Measurements from ENCODE around the gene RBPMS2. TPM values are rescaled to one million over a fixed set of nuclear protein-coding genes. Genes with fewer than 3 reads are reported as not detected.
"Not testable (repeated sequence)": the region's sequence is repeated elsewhere in the genome, so short reads cannot be mapped to it uniquely, and the experiment has no call there.

RBPMS2 gene
- total RNA-seq, 2 experiments from 2014 or later: not detected

GRCh38 chr15:64751464-64751863 is 23.9 kb downstream of the RBPMS2 start:
- ATAC-seq: no peak
- intact Hi-C loops (cut with DNase I, micrococcal nuclease): no loop called here
- H3K27me3 Mint-ChIP-seq: peaks cover 3% of the 10 kb centered on the region

GRCh38 chr15:64749999-64750657 is 25.3 kb downstream of the RBPMS2 start:
- Mint-ChIP-seq H3K27ac (no peak overlapping the region), H3K9me3 (ENCODE audit: low read depth) (no peaks in the 10 kb centered on the region), H3K4me3 (no peak overlapping the region), H3K4me1 (no peaks in the 10 kb centered on the region), H3K36me3 (ENCODE audit: low read depth) (no peaks in the 10 kb centered on the region), H3K27me3 (peaks cover 3% of the 10 kb centered on the region)
- no peak for DNase-seq
- intact Hi-C loops (cut with DNase I, micrococcal nuclease): no loop called here
- ATAC-seq: no peak
- POLR2A ChIA-PET: interaction anchor here (0.6 kb wide), 1 partner anchor 370 kb away, joined by 5 read pairs; no protein-coding TSS in a partner anchor
- CTCF ChIA-PET: interaction anchor here (0.5 to 0.6 kb wide), 4 partner anchors 30 to 316 kb away, joined by 3 read pairs; no protein-coding TSS in a partner anchor

More at GRCh38 chr15:64751464-64751863, 23.9 kb downstream of the RBPMS2 start:
- H3K27ac Mint-ChIP-seq: no peak overlapping the region
- CTCF ChIA-PET: no interaction called here
- POLR2A ChIA-PET: no interaction called here
- H3K36me3 Mint-ChIP-seq (ENCODE audit: low read depth): no peaks in the 10 kb centered on the region
- H3K4me3 Mint-ChIP-seq: no peak overlapping the region
- H3K9me3 Mint-ChIP-seq (ENCODE audit: low read depth): no peaks in the 10 kb centered on the region
- no peaks in the 10 kb centered on the region for H3K4me1 Mint-ChIP-seq
- no peak for DNase-seq

GRCh38 chr15:64749167-64749566 is 26.2 kb downstream of the RBPMS2 start:
- Mint-ChIP-seq H3K4me3 (no peak overlapping the region), H3K27ac (no peak overlapping the region), H3K4me1 (no peaks in the 10 kb centered on the region), H3K9me3 (ENCODE audit: low read depth) (no peaks in the 10 kb centered on the region), H3K27me3 (peaks cover 3% of the 10 kb centered on the region), H3K36me3 (ENCODE audit: low read depth) (no peaks in the 10 kb centered on the region)
- POLR2A ChIA-PET: no interaction called here
- DNase-seq (no peak), ATAC-seq (no peak)
- CTCF ChIA-PET: interaction anchor here (1.1 to 1.4 kb wide), 2 partner anchors 16 to 86 kb away, joined by 3 read pairs; no protein-coding TSS in a partner anchor
- intact Hi-C loops (cut with DNase I, micrococcal nuclease): no loop called here

- no peak for ATAC-seq
- H3K9me3 Mint-ChIP-seq (ENCODE audit: low read depth): no peaks in the 10 kb centered on the region
- peaks cover 3% of the 10 kb centered on the region for H3K27me3 Mint-ChIP-seq
- no peaks in the 10 kb centered on the region for H3K4me1 Mint-ChIP-seq
- CTCF ChIA-PET: interaction anchor here (0.7 to 1.4 kb wide), 3 partner anchors 15 to 61 kb away, joined by 3 to 4 read pairs (median 3); no protein-coding TSS in a partner anchor
- H3K27ac Mint-ChIP-seq: no peak overlapping the region
- no peak overlapping the region for H3K4me3 Mint-ChIP-seq
- H3K36me3 Mint-ChIP-seq (ENCODE audit: low read depth): no peaks in the 10 kb centered on the region
- intact Hi-C loops (cut with DNase I, micrococcal nuclease): no loop called here
- POLR2A ChIA-PET: interaction anchor here (0.7 kb wide), 1 partner anchor 140 kb away, joined by 3 read pairs; no protein-coding TSS in a partner anchor
- no peak for DNase-seq
These were observed 27.1 kb downstream of the RBPMS2 start for GRCh38 chr15:64748251-64748650.

- ATAC-seq (no peak), DNase-seq (no peak)
- H3K4me3 Mint-ChIP-seq: no peak overlapping the region
- H3K27me3 Mint-ChIP-seq: peaks cover 3% of the 10 kb centered on the region
- no peaks in the 10 kb centered on the region for H3K36me3 Mint-ChIP-seq (ENCODE audit: low read depth)
- ChIA-PET CTCF (interaction anchor here (0.7 to 1.4 kb wide), 2 partner anchors 15 to 62 kb away, joined by 3 to 4 read pairs; no protein-coding TSS in a partner anchor), POLR2A (no interaction called here)
- intact Hi-C loops (cut with DNase I, micrococcal nuclease): no loop called here
- H3K4me1 Mint-ChIP-seq: no peaks in the 10 kb centered on the region
- no peaks in the 10 kb centered on the region for H3K9me3 Mint-ChIP-seq (ENCODE audit: low read depth)
- H3K27ac Mint-ChIP-seq: no peak overlapping the region
These were observed 27.8 kb downstream of the RBPMS2 start for GRCh38 chr15:64747578-64747977.

- CTCF ChIA-PET: interaction anchor here (0.7 to 0.9 kb wide), 2 partner anchors 19 to 64 kb away, joined by 3 read pairs; no protein-coding TSS in a partner anchor
- Mint-ChIP-seq H3K4me3 (no peak overlapping the region), H3K9me3 (ENCODE audit: low read depth) (no peaks in the 10 kb centered on the region), H3K27ac (no peak overlapping the region), H3K36me3 (ENCODE audit: low read depth) (no peaks in the 10 kb centered on the region), H3K4me1 (no peaks in the 10 kb centered on the region), H3K27me3 (peaks cover 3% of the 10 kb centered on the region)
- no peak for DNase-seq
- POLR2A ChIA-PET: no interaction called here
- ATAC-seq: no peak
- intact Hi-C loops (cut with DNase I, micrococcal nuclease): no loop called here
These were observed 28.5 kb downstream of the RBPMS2 start for GRCh38 chr15:64746921-64747320.

- H3K9me3 Mint-ChIP-seq (ENCODE audit: low read depth): no peaks in the 10 kb centered on the region
- H3K27me3 Mint-ChIP-seq: peaks cover 3% of the 10 kb centered on the region
- no peak overlapping the region for H3K4me3 Mint-ChIP-seq
- ChIA-PET POLR2A (no interaction called here), CTCF (interaction anchor here (0.9 to 1.1 kb wide), 2 partner anchors 63 to 64 kb away, joined by 3 read pairs; no protein-coding TSS in a partner anchor)
- no peak overlapping the region for H3K27ac Mint-ChIP-seq
- no peak for DNase-seq
- intact Hi-C loops (cut with DNase I, micrococcal nuclease): no loop called here
- no peaks in the 10 kb centered on the region for H3K36me3 Mint-ChIP-seq (ENCODE audit: low read depth)
- ATAC-seq: no peak
- H3K4me1 Mint-ChIP-seq: no peaks in the 10 kb centered on the region
These were observed 29.0 kb downstream of the RBPMS2 start for GRCh38 chr15:64746356-64746755.

GRCh38 chr15:64743691-64744090 is 31.7 kb downstream of the RBPMS2 start:
- ATAC-seq (no peak), DNase-seq (no peak)
- H3K4me3 Mint-ChIP-seq: no peak overlapping the region
- intact Hi-C loops (cut with DNase I, micrococcal nuclease): no loop called here
- ChIA-PET CTCF (interaction anchor here (0.6 kb wide), 3 partner anchors 191 to 621 kb away, joined by 3 to 4 read pairs (median 3); no protein-coding TSS in a partner anchor), POLR2A (no interaction called here)
- H3K9me3 Mint-ChIP-seq (ENCODE audit: low read depth): no peaks in the 10 kb centered on the region
- no peaks in the 10 kb centered on the region for H3K4me1 Mint-ChIP-seq
- no peak overlapping the region for H3K27ac Mint-ChIP-seq
- H3K36me3 Mint-ChIP-seq (ENCODE audit: low read depth): no peaks in the 10 kb centered on the region
- peaks cover 3% of the 10 kb centered on the region for H3K27me3 Mint-ChIP-seq

- intact Hi-C loops (cut with DNase I, micrococcal nuclease): no loop called here
- no peak for ATAC-seq
- no peak overlapping the region for H3K4me3 Mint-ChIP-seq
- DNase-seq: no peak
- H3K4me1 Mint-ChIP-seq: no peaks in the 10 kb centered on the region
- no peak overlapping the region for H3K27ac Mint-ChIP-seq
- CTCF ChIA-PET: interaction anchor here (0.6 kb wide), 1 partner anchor 622 kb away, joined by 4 read pairs; no protein-coding TSS in a partner anchor
- no peaks in the 10 kb centered on the region for H3K9me3 Mint-ChIP-seq (ENCODE audit: low read depth)
- H3K36me3 Mint-ChIP-seq (ENCODE audit: low read depth): no peaks in the 10 kb centered on the region
- POLR2A ChIA-PET: no interaction called here
- peaks cover 3% of the 10 kb centered on the region for H3K27me3 Mint-ChIP-seq
These were observed 32.5 kb downstream of the RBPMS2 start for GRCh38 chr15:64742921-64743320.

GRCh38 chr15:64742385-64742784 is 33.0 kb downstream of the RBPMS2 start:
- DNase-seq (no peak), ATAC-seq (no peak)
- POLR2A ChIA-PET: interaction anchor here (0.6 kb wide), 1 partner anchor 282 kb away, joined by 3 read pairs; no protein-coding TSS in a partner anchor
- no peak overlapping the region for H3K27ac Mint-ChIP-seq
- H3K9me3 Mint-ChIP-seq (ENCODE audit: low read depth): no peaks in the 10 kb centered on the region
- H3K36me3 Mint-ChIP-seq (ENCODE audit: low read depth): no peaks in the 10 kb centered on the region
- no peaks in the 10 kb centered on the region for H3K4me1 Mint-ChIP-seq
- intact Hi-C loops (cut with DNase I, micrococcal nuclease): no loop called here
- no peak overlapping the region for H3K4me3 Mint-ChIP-seq
- H3K27me3 Mint-ChIP-seq: no peaks in the 10 kb centered on the region
- CTCF ChIA-PET: interaction anchor here (1.5 kb wide), 1 partner anchor 152 kb away, joined by 4 read pairs; no protein-coding TSS in a partner anchor

GRCh38 chr15:64741708-64742107 is 33.7 kb downstream of the RBPMS2 start:
- POLR2A ChIA-PET; H3K4me3 Mint-ChIP-seq; intact Hi-C loops (cut with DNase I, micrococcal nuclease); H3K27me3 Mint-ChIP-seq; H3K36me3 Mint-ChIP-seq (ENCODE audit: low read depth); ATAC-seq; H3K27ac Mint-ChIP-seq; H3K9me3 Mint-ChIP-seq (ENCODE audit: low read depth); DNase-seq; H3K4me1 Mint-ChIP-seq: not testable (repeated sequence)
- CTCF ChIA-PET: interaction anchor here (1.5 kb wide), 1 partner anchor 152 kb away, joined by 4 read pairs; no protein-coding TSS in a partner anchor
